ENCODE measurements around the gene NFIX.

NFIX gene

GRCh38 chr19:13071444-13072187, 76.3 kb downstream of the NFIX start:
- no peak overlapping the region for H3K27ac ChIP-seq
- no peaks in the 10 kb centered on the region for H4K20me1 ChIP-seq (ENCODE audit: insufficient read depth)
- H3K4me3 ChIP-seq (IDR thresholded peaks at IDR 0.05; ENCODE audit: insufficient read depth, low read depth, low read length) = no peak overlapping the region
- no peak overlapping the region for H2AFZ ChIP-seq (ENCODE audit: low read depth)
- H3K4me2 ChIP-seq = no peak overlapping the region
- peaks cover 69% of the 10 kb centered on the region for H3K27me3 ChIP-seq (ENCODE audit: insufficient read depth, low read depth)
- no peaks in the 10 kb centered on the region for H3K79me2 ChIP-seq (ENCODE audit: insufficient read depth, low read depth)
- no peaks in the 10 kb centered on the region for H3K4me1 ChIP-seq (ENCODE audit: low read depth, poor library complexity, severe bottlenecking)
- no peaks in the 10 kb centered on the region for H3K36me3 ChIP-seq (ENCODE audit: insufficient read depth)
- TF ChIP-seq CTCF (conservative IDR thresholded peaks at IDR 0.05; ENCODE audit: low read depth, low read length) = no peak
- H3K9ac ChIP-seq = no peak overlapping the region

- Histone ChIP-seq H4K20me1 (ENCODE audit: insufficient read depth) (no peaks in the 10 kb centered on the region), H3K79me2 (ENCODE audit: insufficient read depth, low read depth) (no peaks in the 10 kb centered on the region), H3K4me2 (no peak overlapping the region), H3K36me3 (ENCODE audit: insufficient read depth) (no peaks in the 10 kb centered on the region), H2AFZ (ENCODE audit: low read depth) (no peak overlapping the region), H3K27ac (no peak overlapping the region), H3K4me3 (IDR thresholded peaks at IDR 0.05; ENCODE audit: insufficient read depth, low read depth, low read length) (no peak overlapping the region), H3K4me1 (ENCODE audit: low read depth, poor library complexity, severe bottlenecking) (peaks cover 3% of the 10 kb centered on the region), H3K27me3 (ENCODE audit: insufficient read depth, low read depth) (peaks cover 74% of the 10 kb centered on the region), H3K9ac (no peak overlapping the region)
- TF ChIP-seq CTCF (conservative IDR thresholded peaks at IDR 0.05; ENCODE audit: low read depth, low read length) = no peak
Measured at GRCh38 chr19:13072188-13072908, 77.1 kb downstream of the NFIX start.

DNA sequence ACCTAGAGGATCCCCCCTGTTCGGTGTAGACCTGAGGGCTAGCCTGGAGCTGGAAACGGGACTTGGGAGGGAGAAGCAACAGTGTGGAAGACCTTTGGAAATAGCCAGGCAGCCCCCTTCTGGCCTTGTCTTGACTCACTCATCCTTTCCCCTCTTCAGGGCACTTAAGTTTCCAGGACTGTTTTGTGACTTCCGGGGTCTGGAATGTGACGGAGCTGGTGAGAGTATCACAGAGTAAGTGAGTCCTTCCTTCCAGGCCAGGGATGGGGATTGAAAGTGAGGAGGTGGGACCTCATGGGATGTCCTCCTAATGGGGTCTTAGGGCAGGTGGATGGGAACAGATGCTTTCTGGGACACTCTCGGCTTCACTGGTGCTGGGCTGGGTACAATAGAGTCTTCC, 78.0 kb downstream of the NFIX start:
- peaks cover 7% of the 10 kb centered on the region for H3K4me1 ChIP-seq (ENCODE audit: low read depth, poor library complexity, severe bottlenecking)
- no peak overlapping the region for H3K27ac ChIP-seq
- H3K79me2 ChIP-seq (ENCODE audit: insufficient read depth, low read depth) = no peaks in the 10 kb centered on the region
- H3K27me3 ChIP-seq (ENCODE audit: insufficient read depth, low read depth) = peaks cover 76% of the 10 kb centered on the region
- no peaks in the 10 kb centered on the region for H4K20me1 ChIP-seq (ENCODE audit: insufficient read depth)
- no peaks in the 10 kb centered on the region for H3K36me3 ChIP-seq (ENCODE audit: insufficient read depth)
- no peak overlapping the region for H3K9ac ChIP-seq
- H3K4me2 ChIP-seq = no peak overlapping the region
- H3K4me3 ChIP-seq (IDR thresholded peaks at IDR 0.05; ENCODE audit: insufficient read depth, low read depth, low read length) = no peak overlapping the region
- no peak overlapping the region for H2AFZ ChIP-seq (ENCODE audit: low read depth)
- no peak for TF ChIP-seq CTCF (conservative IDR thresholded peaks at IDR 0.05; ENCODE audit: low read depth, low read length)

DNA sequence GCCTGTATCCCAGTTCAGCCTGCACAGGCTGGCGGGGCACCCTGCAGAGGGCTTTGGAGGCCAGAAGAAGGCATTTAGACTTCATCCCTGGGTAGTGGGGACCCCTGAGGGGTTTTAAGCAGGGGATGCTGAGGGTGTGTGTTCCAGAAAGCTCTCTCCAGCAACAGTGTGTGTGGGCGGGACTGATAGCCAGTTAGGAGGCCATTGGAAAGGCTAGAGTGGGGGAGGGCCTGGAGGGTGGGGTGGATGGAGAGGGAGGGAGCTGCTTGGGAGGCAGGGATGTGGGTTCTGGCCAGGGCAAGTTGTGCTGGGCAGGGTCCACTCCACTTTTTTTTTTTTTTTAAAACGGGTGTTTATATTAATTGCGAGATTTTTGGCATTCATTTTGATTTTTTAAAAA, 79.1 kb downstream of the NFIX start:
- Histone ChIP-seq H3K79me2 (ENCODE audit: insufficient read depth, low read depth) (no peaks in the 10 kb centered on the region), H4K20me1 (ENCODE audit: insufficient read depth) (no peaks in the 10 kb centered on the region), H3K27me3 (ENCODE audit: insufficient read depth, low read depth) (peaks cover 65% of the 10 kb centered on the region), H3K4me1 (ENCODE audit: low read depth, poor library complexity, severe bottlenecking) (peaks cover 10% of the 10 kb centered on the region), H2AFZ (ENCODE audit: low read depth) (no peak overlapping the region), H3K36me3 (ENCODE audit: insufficient read depth) (no peaks in the 10 kb centered on the region), H3K4me3 (IDR thresholded peaks at IDR 0.05; ENCODE audit: insufficient read depth, low read depth, low read length) (no peak overlapping the region), H3K9ac (no peak overlapping the region), H3K4me2 (no peak overlapping the region), H3K27ac (no peak overlapping the region)
- no peak for TF ChIP-seq CTCF (conservative IDR thresholded peaks at IDR 0.05; ENCODE audit: low read depth, low read length)
